WTC11 (cell line): ENCODE measurements around the gene CSNK1G3.
"Not testable (repeated sequence)": the region's sequence is repeated elsewhere in the genome, so short reads cannot be mapped to it uniquely, and the experiment has no call there.

Experiments
- ESRRA ChIP-seq: sonication (generic); formaldehyde crosslinking; IDR thresholded peaks from 2 replicates; pipeline ENCODE4 v1.8.1; 2022; ENCODE audit warnings: mild to moderate bottlenecking, missing genetic modification reagents, borderline replicate concordance
- TEAD4 ChIP-seq: sonication (generic); formaldehyde crosslinking; IDR thresholded peaks from 2 replicates; pipeline ENCODE4 v1.8.0; 2022; ENCODE audit warnings: mild to moderate bottlenecking, missing genetic modification reagents

DNA sequence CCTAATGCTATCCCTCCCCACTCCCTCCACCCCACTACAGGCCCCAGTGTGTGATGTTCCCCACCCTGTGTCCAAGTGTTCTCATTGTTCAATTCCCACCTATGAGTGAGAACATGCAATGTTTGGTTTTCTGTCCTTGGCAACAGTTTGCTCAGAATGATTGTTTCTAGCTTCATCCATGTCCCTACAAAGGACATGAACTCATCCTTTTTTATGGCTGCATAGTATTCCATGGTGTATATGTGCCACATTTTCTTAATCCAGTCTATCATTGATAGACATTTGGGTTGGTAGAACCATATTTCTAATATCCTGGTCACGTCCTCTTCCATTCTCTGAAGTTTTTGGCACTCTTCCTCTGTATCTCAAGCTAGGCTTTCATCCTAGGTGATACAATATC lies 45.1 kb upstream of the CSNK1G3 start:
- TF ChIP-seq TEAD4, ESRRA (CRISPR knock-in tag): not testable (repeated sequence)
